Hematopoietic multipotent progenitor cell (in vitro differentiated cells): ENCODE measurements around the gene CDK17. TPM values are rescaled to one million over a fixed set of nuclear protein-coding genes. Genes with fewer than 3 reads are reported as not detected.
"Not testable (repeated sequence)": the region's sequence is repeated elsewhere in the genome, so short reads cannot be mapped to it uniquely, and the experiment has no call there.

Experiments
- DNase-seq, 3 donors: peaks; one replicate each; pipeline ENCODE4 v3.0.0-alpha.2; 2011 to 2015; ENCODE audit warnings: low read depth in 2 of 3, low spot score in 2 of 3
- total RNA-seq: library from RNA; depleted of rRNA; stranded (reverse); fragments of >200 nt; gene quantifications from one replicate; pipeline ENCODE4 v1.2.3, GENCODE V29; 2012

CDK17 gene
- total RNA-seq, 1 donor: 33.9 TPM

GRCh38 chr12:96360550-96360949 is 39.7 kb downstream of the CDK17 start:
- DNase-seq: no peak

GRCh38 chr12:96359328-96359727 is 40.9 kb downstream of the CDK17 start:
- no peak for DNase-seq

- no peak for DNase-seq
Observed at GRCh38 chr12:96356831-96357230, 43.4 kb downstream of the CDK17 start.

GRCh38 chr12:96354844-96355534 is 45.2 kb downstream of the CDK17 start:
- no peak for DNase-seq

- no peak for DNase-seq
Observed at GRCh38 chr12:96354326-96354725, 45.9 kb downstream of the CDK17 start.

GRCh38 chr12:96352161-96352835 is 47.9 kb downstream of the CDK17 start:
- DNase-seq: no peak

GRCh38 chr12:96350982-96351381 is 49.3 kb downstream of the CDK17 start:
- DNase-seq: peak in 1 of 3 donors; percentile 21

GRCh38 chr12:96347130-96347699 is 53.0 kb downstream of the CDK17 start:
- DNase-seq: no peak

- DNase-seq: peak in 2 of 3 donors; percentile 27 to 40
Observed at GRCh38 chr12:96346716-96347115, 53.5 kb downstream of the CDK17 start.

- DNase-seq: peak in 1 of 3 donors; percentile 28
Observed at GRCh38 chr12:96344124-96344695, 56.0 kb downstream of the CDK17 start.

GRCh38 chr12:96343347-96343954 is 56.8 kb downstream of the CDK17 start:
- peak in 1 of 3 donors; percentile 67 for DNase-seq

GRCh38 chr12:96339666-96340065 is 60.6 kb downstream of the CDK17 start:
- not testable (repeated sequence) for DNase-seq

- no peak for DNase-seq
Observed at GRCh38 chr12:96338852-96339471, 61.3 kb downstream of the CDK17 start.

- no peak for DNase-seq
Observed at GRCh38 chr12:96337953-96338352, 62.3 kb downstream of the CDK17 start.

- DNase-seq: no peak
Observed at GRCh38 chr12:96336489-96336888, 63.8 kb downstream of the CDK17 start.

- DNase-seq: no peak
Observed at GRCh38 chr12:96335270-96335669, 65.0 kb downstream of the CDK17 start.

GRCh38 chr12:96334502-96334901 is 65.7 kb downstream of the CDK17 start:
- no peak for DNase-seq

- DNase-seq: peak in 1 of 3 donors; percentile 39
Observed at GRCh38 chr12:96329545-96329944, 70.7 kb downstream of the CDK17 start.

GRCh38 chr12:96329018-96329417 is 71.2 kb downstream of the CDK17 start:
- no peak for DNase-seq

GRCh38 chr12:96327889-96328288 is 72.3 kb downstream of the CDK17 start:
- no peak for DNase-seq

GRCh38 chr12:96327346-96327745 is 72.9 kb downstream of the CDK17 start:
- no peak for DNase-seq
